GM19023 (cell line): ENCODE measurements around the gene WDFY2.
"Not testable (repeated sequence)": the region's sequence is repeated elsewhere in the genome, so short reads cannot be mapped to it uniquely, and the experiment has no call there.

Source experiments
- ATAC-seq: cut with Tn5 transposase; IDR thresholded peaks from one replicate; pipeline ENCODE4 v1.9.1; 2021; ENCODE audit warnings: mild to moderate bottlenecking, moderate library complexity; ENCODE audit not compliant: unreplicated experiment

The WDFY2 gene

DNA sequence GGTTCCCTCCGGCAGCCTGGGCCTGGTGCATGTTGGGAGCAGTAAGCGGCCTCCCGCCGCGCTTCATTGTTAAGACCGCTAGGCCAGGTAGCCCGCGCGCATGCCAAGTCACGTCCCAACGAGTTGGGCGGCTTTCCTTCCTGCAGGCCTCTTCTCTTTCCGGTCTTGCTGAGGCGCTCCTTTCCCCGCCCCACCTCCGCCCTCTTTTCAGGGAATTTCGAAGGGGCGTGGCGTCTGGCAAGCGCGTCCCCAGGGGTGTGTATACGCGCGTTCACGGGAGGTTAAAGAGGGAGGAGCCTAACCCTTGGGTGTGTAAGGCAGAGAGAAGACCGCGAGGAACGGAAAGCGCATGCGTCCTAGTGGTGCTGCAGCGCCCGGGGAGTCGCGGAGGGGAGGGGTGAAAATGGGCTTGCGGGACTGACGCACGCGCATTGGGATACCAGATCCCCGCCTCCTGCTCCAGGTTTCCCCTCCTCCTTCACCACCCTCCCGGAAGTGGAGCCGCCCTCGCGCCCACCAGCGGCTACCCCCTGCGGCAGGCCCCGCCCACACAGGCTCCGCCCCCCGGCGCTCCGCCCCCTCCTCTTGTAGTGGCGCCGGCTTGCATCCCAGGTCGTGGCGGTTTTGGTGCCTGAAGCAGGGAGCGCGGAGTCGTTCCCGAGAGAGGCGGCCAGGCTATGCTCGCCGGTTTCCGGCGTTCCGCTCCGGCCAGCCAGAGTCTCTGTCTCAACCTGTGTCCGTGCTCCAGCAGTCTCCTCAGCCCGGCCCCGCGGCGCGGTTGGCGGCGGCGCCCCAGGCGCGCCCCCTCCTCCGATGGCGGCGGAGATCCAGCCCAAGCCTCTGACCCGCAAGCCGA, at the start of gene WDFY2:
Gene WDFY2, plus strand, starts transcription at position 588 of the 856 bp plus-strand sequence. Its CDS starts 226 bp downstream, at position 814.
- ATAC-seq, result peak; percentile 79

- no peak for ATAC-seq
Measured at GRCh38 chr13:51538591-51539179, 45.6 kb upstream of the WDFY2 start.

DNA sequence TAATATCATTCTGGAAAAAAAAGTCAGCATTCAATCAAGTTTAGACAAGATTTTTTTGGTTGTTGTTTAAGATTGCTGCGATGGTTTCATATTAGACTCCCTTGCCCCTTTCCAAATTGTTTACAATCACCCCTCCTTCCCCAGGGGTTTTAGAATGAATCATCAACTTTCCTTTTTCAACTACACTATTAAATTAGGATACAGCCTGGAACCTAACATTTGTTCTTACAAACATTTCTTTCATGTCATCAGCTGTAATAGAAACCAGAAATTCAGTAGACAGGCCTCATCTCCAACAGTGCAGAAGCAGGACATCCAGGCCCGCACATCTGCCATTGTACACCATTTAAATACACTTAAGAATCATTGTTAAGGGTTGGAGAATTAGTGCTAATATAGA, 44.4 kb upstream of the WDFY2 start:
- no peak for ATAC-seq

DNA sequence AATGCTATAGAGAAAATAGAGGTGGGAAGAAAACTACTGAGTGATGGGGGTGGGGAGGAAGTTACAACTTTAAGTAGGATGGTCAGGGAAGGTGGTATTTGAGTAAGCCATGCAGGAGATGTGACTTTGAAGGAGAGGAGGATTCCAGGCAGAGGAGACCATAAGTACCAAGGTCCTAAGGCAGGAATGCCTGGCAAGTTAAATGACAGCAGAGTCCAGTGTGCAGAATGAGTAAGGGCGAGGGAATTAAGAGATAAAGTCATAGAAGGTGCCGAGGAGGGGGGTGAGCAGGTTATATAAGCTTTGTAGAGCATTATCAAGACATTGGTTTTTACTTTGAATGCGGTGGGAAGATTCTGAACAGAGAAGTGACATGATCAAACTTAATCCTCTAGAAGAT, 43.2 kb upstream of the WDFY2 start:
- ATAC-seq, result no peak

GRCh38 chr13:51541809-51542258, 42.4 kb upstream of the WDFY2 start:
- ATAC-seq, result no peak

GRCh38 chr13:51542346-51543242, 41.7 kb upstream of the WDFY2 start:
- no peak for ATAC-seq

GRCh38 chr13:51545446-51545845, 38.8 kb upstream of the WDFY2 start:
- ATAC-seq, result not testable (repeated sequence)

DNA sequence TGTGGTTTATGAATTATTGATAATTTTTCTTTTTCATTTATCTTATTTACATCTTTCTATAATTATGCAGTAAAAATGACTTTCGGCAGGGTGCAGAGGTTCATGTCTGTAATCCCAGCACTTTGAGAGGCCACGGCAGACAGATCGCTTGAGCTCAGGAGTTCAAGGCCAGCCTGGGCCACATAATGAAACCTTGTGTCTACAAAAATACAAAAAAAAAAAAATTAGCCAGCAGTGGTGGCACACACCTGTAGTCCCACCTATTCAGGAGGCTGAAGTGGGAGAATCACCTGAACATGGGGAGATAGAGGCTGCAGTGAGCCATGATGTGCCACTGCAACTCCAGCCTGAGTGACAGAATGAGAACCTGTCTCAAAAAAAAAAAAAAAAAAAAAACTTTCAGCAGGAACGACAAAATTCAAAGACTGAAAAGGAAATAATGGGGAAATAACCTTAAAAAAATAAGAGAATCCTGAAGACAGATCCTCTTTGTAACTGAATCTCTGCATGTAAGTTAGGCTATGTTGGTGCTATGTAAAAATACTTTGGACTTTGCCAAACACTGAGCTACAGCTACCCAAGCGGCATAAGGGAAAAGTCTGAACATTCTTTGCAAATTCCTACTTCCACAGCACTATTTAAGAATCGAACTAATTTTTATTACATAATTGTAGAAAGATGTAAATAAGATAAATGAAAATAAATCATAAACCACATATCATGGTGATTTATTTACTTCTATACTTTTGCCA, 36.7 kb upstream of the WDFY2 start:
- ATAC-seq, result no peak

DNA sequence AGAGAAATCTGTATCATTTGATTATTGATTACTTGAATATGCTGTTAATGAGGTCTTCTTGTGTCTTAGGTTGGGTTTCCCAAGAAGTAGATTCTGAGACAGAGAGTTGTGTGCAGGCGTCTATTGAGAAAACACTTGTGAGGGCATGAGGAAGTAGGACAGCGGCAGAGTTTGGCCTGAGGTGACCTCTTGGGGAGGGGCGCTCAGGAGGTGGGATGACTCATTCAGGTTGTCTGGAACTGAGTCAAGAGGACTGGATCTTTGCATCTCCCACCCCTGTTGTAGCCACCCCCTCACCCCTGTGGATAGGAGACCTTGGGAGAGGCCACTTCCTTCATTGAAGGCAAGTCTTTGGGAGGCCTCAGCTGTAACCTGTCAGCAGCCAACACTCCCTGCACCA, 35.2 kb upstream of the WDFY2 start:
- peak; percentile 91 for ATAC-seq

DNA sequence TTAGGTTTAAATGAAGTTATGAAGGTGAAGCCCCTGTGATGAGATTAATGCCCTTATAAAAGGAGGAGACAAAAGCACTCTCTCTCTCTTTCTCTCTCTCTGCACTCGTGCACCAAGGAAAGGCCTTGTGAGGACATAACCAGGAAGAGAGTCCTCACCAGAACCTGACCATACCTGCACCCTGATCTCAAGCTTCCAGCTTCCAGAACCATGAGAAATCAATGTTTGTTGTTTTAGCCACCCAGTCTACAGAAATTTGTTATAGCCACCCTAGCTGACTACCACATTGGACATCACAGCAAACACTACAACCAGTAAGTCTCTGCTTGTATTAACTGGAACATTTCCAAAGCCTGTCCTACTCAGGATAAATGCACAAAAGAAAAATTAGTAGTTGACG, 34.7 kb upstream of the WDFY2 start:
- no peak for ATAC-seq

GRCh38 chr13:51550151-51550550, 34.1 kb upstream of the WDFY2 start:
- no peak for ATAC-seq

- ATAC-seq, result no peak
Measured at GRCh38 chr13:51551416-51551815, 32.8 kb upstream of the WDFY2 start.

- ATAC-seq, result no peak
Measured at GRCh38 chr13:51552027-51552426, 32.2 kb upstream of the WDFY2 start.

DNA sequence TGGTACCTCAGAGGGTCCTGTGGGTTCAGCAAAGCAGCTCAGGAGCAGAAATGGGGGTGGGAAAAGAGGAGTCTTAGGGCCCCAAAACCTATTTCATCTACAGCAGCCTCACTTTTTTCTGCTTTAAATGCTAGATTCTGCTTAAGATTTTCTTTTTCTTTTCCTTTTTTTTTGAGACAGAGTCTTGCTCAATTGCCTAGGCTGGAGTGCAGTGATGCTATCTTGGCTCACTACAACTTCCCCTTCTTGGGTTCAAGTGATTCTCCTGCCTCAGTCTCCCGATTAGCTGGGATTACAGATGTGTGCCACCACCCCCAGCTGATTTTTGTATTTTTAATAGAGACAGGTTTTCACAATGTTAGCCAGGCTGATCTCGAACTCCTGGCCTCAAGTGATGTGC, 30.7 kb upstream of the WDFY2 start:
- ATAC-seq, result no peak

DNA sequence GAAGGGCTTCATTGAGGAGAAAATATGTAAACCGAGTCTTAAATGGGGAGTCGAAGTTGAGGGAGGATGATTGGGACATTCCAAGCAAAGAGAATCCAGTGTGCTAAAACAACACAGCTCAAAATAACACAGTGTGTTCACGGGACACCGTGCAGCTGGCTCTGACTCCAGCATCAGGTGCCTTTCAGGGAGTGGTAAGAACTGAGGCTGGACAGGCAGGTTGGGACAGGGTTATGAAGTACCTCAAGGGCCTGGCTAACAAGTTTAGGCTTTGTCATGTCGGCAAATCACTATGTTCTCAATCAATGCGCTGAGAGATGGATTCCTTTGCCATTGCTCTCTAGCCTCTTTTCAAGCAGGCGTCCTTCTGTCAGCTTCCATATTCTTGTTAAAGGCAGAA, 27.5 kb upstream of the WDFY2 start:
- ATAC-seq, result no peak

GRCh38 chr13:51557438-51557837, 26.8 kb upstream of the WDFY2 start:
- ATAC-seq, result no peak

GRCh38 chr13:51557875-51558612, 26.2 kb upstream of the WDFY2 start:
- ATAC-seq, result no peak

- no peak for ATAC-seq
Measured at GRCh38 chr13:51559946-51560735, 24.1 kb upstream of the WDFY2 start.

DNA sequence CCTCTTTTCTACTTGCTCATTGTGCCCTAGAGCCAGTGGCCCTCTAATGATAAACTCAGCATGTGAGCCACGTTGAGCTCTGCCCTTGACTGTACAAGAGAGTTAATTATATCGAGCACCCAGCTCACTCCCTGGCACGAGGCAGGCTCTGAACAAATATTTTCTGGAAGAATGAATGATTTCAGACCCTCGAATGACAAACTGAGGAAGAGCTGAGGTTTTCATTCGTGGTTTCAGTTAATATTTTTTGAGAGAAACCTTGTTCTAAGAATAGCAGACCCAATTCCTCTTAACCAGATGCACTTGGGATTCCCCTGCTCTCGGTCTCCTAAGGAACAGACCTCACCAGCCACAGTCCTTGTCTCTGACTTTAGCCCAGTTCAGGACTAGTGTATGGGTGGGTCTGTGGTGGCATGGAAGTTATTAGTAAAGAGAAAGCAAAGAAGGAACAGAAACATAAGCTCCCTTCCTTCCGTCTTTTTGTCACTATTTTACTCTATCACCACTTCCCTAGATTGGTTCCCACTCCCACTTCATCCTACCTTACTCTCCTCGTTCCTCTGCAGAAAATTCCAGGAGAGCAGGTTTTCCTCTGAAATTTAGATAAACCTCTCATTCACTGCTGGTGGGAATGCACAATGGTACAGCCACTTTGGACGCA, 22.1 kb upstream of the WDFY2 start:
- ATAC-seq, result peak; percentile 71
